ENCODE measurements around the gene PNPLA6.

The PNPLA6 gene
- total RNA-seq: 65.2 to 94.9 (median 75.0) reads per million in 3 donors

- peak; percentile 70 to 86 (median 84) for DNase-seq
- peaks cover 11% of the 10 kb centered on the region for H3K36me3 ChIP-seq (ENCODE audit: control insufficient read depth, insufficient read depth, low read length)
- no peaks in the 10 kb centered on the region for H3K27me3 ChIP-seq (replicated peaks; ENCODE audit: control insufficient read depth, insufficient read depth, low read length, poor library complexity, severe bottlenecking)
- peak within 1 kb of the TSS; percentile 95 for H3K4me3 ChIP-seq (ENCODE audit: insufficient read depth, low read depth, low read length, poor library complexity, severe bottlenecking)
- no peaks in the 10 kb centered on the region for H3K9me3 ChIP-seq (ENCODE audit: control insufficient read depth, low read length)
- peaks cover 14% of the 10 kb centered on the region for H3K4me1 ChIP-seq (ENCODE audit: control insufficient read depth, insufficient read depth, low read length, poor library complexity, severe bottlenecking)
- peak within 1 kb of the TSS; percentile 77 for H3K27ac ChIP-seq (ENCODE audit: insufficient read depth, low read length, poor library complexity, severe bottlenecking)
Measured at GRCh38 chr19:7535047-7535997, at the start of gene PNPLA6. TSS of gene PNPLA6 (plus strand) at chr19:7535717. CDS start at chr19:7535789, 72 bp downstream.

GRCh38 chr19:7486923-7487322 is 48.6 kb upstream of the PNPLA6 start:
- H3K4me1 ChIP-seq (ENCODE audit: control insufficient read depth, insufficient read depth, low read length, poor library complexity, severe bottlenecking): peaks cover 8% of the 10 kb centered on the region
- no peak overlapping the region for H3K4me3 ChIP-seq (ENCODE audit: insufficient read depth, low read depth, low read length, poor library complexity, severe bottlenecking)
- DNase-seq: no peak
- H3K9me3 ChIP-seq (ENCODE audit: control insufficient read depth, low read length): no peaks in the 10 kb centered on the region
- H3K27me3 ChIP-seq (replicated peaks; ENCODE audit: control insufficient read depth, insufficient read depth, low read length, poor library complexity, severe bottlenecking): peaks cover 5% of the 10 kb centered on the region
- H3K27ac ChIP-seq (ENCODE audit: insufficient read depth, low read length, poor library complexity, severe bottlenecking): no peak overlapping the region
- H3K36me3 ChIP-seq (ENCODE audit: control insufficient read depth, insufficient read depth, low read length): no peaks in the 10 kb centered on the region

- H3K36me3 ChIP-seq (ENCODE audit: control insufficient read depth, insufficient read depth, low read length): no peaks in the 10 kb centered on the region
- peak; percentile 78 to 86 (median 82) for DNase-seq
- H3K4me3 ChIP-seq (ENCODE audit: insufficient read depth, low read depth, low read length, poor library complexity, severe bottlenecking): peak within 1 kb of the TSS; percentile 78
- H3K27me3 ChIP-seq (replicated peaks; ENCODE audit: control insufficient read depth, insufficient read depth, low read length, poor library complexity, severe bottlenecking): no peaks in the 10 kb centered on the region
- H3K9me3 ChIP-seq (ENCODE audit: control insufficient read depth, low read length): no peaks in the 10 kb centered on the region
- H3K27ac ChIP-seq (ENCODE audit: insufficient read depth, low read length, poor library complexity, severe bottlenecking): peak within 1 kb of the TSS; percentile 68
- H3K4me1 ChIP-seq (ENCODE audit: control insufficient read depth, insufficient read depth, low read length, poor library complexity, severe bottlenecking): no peaks in the 10 kb centered on the region
Measured at GRCh38 chr19:7488736-7489353, 46.7 kb upstream of the PNPLA6 start, which contains the start of gene PEX11G. TSS of gene PEX11G (minus strand) at chr19:7489035. CDS start at chr19:7489010, 25 bp downstream.

- H3K36me3 ChIP-seq (ENCODE audit: control insufficient read depth, insufficient read depth, low read length): no peaks in the 10 kb centered on the region
- no peaks in the 10 kb centered on the region for H3K4me1 ChIP-seq (ENCODE audit: control insufficient read depth, insufficient read depth, low read length, poor library complexity, severe bottlenecking)
- H3K27me3 ChIP-seq (replicated peaks; ENCODE audit: control insufficient read depth, insufficient read depth, low read length, poor library complexity, severe bottlenecking): no peaks in the 10 kb centered on the region
- no peak overlapping the region for H3K27ac ChIP-seq (ENCODE audit: insufficient read depth, low read length, poor library complexity, severe bottlenecking)
- no peak overlapping the region for H3K4me3 ChIP-seq (ENCODE audit: insufficient read depth, low read depth, low read length, poor library complexity, severe bottlenecking)
- no peak for DNase-seq
- no peaks in the 10 kb centered on the region for H3K9me3 ChIP-seq (ENCODE audit: control insufficient read depth, low read length)
Measured at GRCh38 chr19:7489609-7490044, 45.9 kb upstream of the PNPLA6 start.

- Histone ChIP-seq H3K27me3 (replicated peaks; ENCODE audit: control insufficient read depth, insufficient read depth, low read length, poor library complexity, severe bottlenecking) (no peaks in the 10 kb centered on the region), H3K36me3 (ENCODE audit: control insufficient read depth, insufficient read depth, low read length) (no peaks in the 10 kb centered on the region), H3K4me3 (ENCODE audit: insufficient read depth, low read depth, low read length, poor library complexity, severe bottlenecking) (no peak overlapping the region), H3K9me3 (ENCODE audit: control insufficient read depth, low read length) (no peaks in the 10 kb centered on the region), H3K27ac (ENCODE audit: insufficient read depth, low read length, poor library complexity, severe bottlenecking) (no peak overlapping the region), H3K4me1 (ENCODE audit: control insufficient read depth, insufficient read depth, low read length, poor library complexity, severe bottlenecking) (no peaks in the 10 kb centered on the region)
- no peak for DNase-seq
Measured at GRCh38 chr19:7492142-7492541, 43.4 kb upstream of the PNPLA6 start.

- Histone ChIP-seq H3K27me3 (replicated peaks; ENCODE audit: control insufficient read depth, insufficient read depth, low read length, poor library complexity, severe bottlenecking) (no peaks in the 10 kb centered on the region), H3K4me3 (ENCODE audit: insufficient read depth, low read depth, low read length, poor library complexity, severe bottlenecking) (no peak overlapping the region), H3K27ac (ENCODE audit: insufficient read depth, low read length, poor library complexity, severe bottlenecking) (no peak overlapping the region), H3K9me3 (ENCODE audit: control insufficient read depth, low read length) (no peaks in the 10 kb centered on the region), H3K4me1 (ENCODE audit: control insufficient read depth, insufficient read depth, low read length, poor library complexity, severe bottlenecking) (no peaks in the 10 kb centered on the region), H3K36me3 (ENCODE audit: control insufficient read depth, insufficient read depth, low read length) (no peaks in the 10 kb centered on the region)
- no peak for DNase-seq
Measured at GRCh38 chr19:7492558-7492957, 43.0 kb upstream of the PNPLA6 start.

- H3K4me1 ChIP-seq (ENCODE audit: control insufficient read depth, insufficient read depth, low read length, poor library complexity, severe bottlenecking): no peaks in the 10 kb centered on the region
- H3K9me3 ChIP-seq (ENCODE audit: control insufficient read depth, low read length): no peaks in the 10 kb centered on the region
- DNase-seq: no peak
- H3K4me3 ChIP-seq (ENCODE audit: insufficient read depth, low read depth, low read length, poor library complexity, severe bottlenecking): no peak overlapping the region
- no peaks in the 10 kb centered on the region for H3K27me3 ChIP-seq (replicated peaks; ENCODE audit: control insufficient read depth, insufficient read depth, low read length, poor library complexity, severe bottlenecking)
- H3K27ac ChIP-seq (ENCODE audit: insufficient read depth, low read length, poor library complexity, severe bottlenecking): no peak overlapping the region
- H3K36me3 ChIP-seq (ENCODE audit: control insufficient read depth, insufficient read depth, low read length): no peaks in the 10 kb centered on the region
Measured at GRCh38 chr19:7494416-7495098, 41.0 kb upstream of the PNPLA6 start.

- Histone ChIP-seq H3K27ac (ENCODE audit: insufficient read depth, low read length, poor library complexity, severe bottlenecking) (no peak overlapping the region), H3K4me1 (ENCODE audit: control insufficient read depth, insufficient read depth, low read length, poor library complexity, severe bottlenecking) (peaks cover 6% of the 10 kb centered on the region), H3K36me3 (ENCODE audit: control insufficient read depth, insufficient read depth, low read length) (no peaks in the 10 kb centered on the region), H3K9me3 (ENCODE audit: control insufficient read depth, low read length) (no peaks in the 10 kb centered on the region), H3K4me3 (ENCODE audit: insufficient read depth, low read depth, low read length, poor library complexity, severe bottlenecking) (no peak overlapping the region), H3K27me3 (replicated peaks; ENCODE audit: control insufficient read depth, insufficient read depth, low read length, poor library complexity, severe bottlenecking) (peaks cover 6% of the 10 kb centered on the region)
- no peak for DNase-seq
Measured at GRCh38 chr19:7497292-7497691, 38.2 kb upstream of the PNPLA6 start.

- H3K4me1 ChIP-seq (ENCODE audit: control insufficient read depth, insufficient read depth, low read length, poor library complexity, severe bottlenecking): peaks cover 16% of the 10 kb centered on the region
- DNase-seq: no peak
- H3K27me3 ChIP-seq (replicated peaks; ENCODE audit: control insufficient read depth, insufficient read depth, low read length, poor library complexity, severe bottlenecking): peaks cover 13% of the 10 kb centered on the region
- no peaks in the 10 kb centered on the region for H3K36me3 ChIP-seq (ENCODE audit: control insufficient read depth, insufficient read depth, low read length)
- no peaks in the 10 kb centered on the region for H3K9me3 ChIP-seq (ENCODE audit: control insufficient read depth, low read length)
- peak overlapping the region; percentile 44 for H3K4me3 ChIP-seq (ENCODE audit: insufficient read depth, low read depth, low read length, poor library complexity, severe bottlenecking)
- H3K27ac ChIP-seq (ENCODE audit: insufficient read depth, low read length, poor library complexity, severe bottlenecking): no peak overlapping the region
Measured at GRCh38 chr19:7500811-7501450, 34.6 kb upstream of the PNPLA6 start.

Data from effector memory CD4-positive, alpha-beta T cell (primary cell).